WTC11 (cell line): Measurements from ENCODE around the gene MRPS15. TPM values are rescaled to one million over a fixed set of nuclear protein-coding genes. Genes with fewer than 3 reads are reported as not detected.

Experiments used
- ARID4B ChIP-seq: sonication (generic); formaldehyde crosslinking; IDR thresholded peaks from 2 replicates; pipeline ENCODE4 v1.8.0; 2023; ENCODE audit warnings: missing genetic modification reagents, mild to moderate bottlenecking, borderline replicate concordance
- ATF1 ChIP-seq: sonication (generic); formaldehyde crosslinking; IDR thresholded peaks from 2 replicates; pipeline ENCODE4 v1.8.1; 2023; ENCODE audit warnings: mild to moderate bottlenecking, moderate library complexity, missing genetic modification reagents
- E2F5 ChIP-seq: sonication (generic); formaldehyde crosslinking; IDR thresholded peaks from 2 replicates; pipeline ENCODE4 v1.8.1; 2022; ENCODE audit warnings: mild to moderate bottlenecking, moderate library complexity, missing genetic modification reagents
- FOXK1 ChIP-seq: sonication (generic); formaldehyde crosslinking; IDR thresholded peaks from 2 replicates; pipeline ENCODE4 v1.8.0; 2022; ENCODE audit warnings: mild to moderate bottlenecking, moderate library complexity, missing genetic modification reagents
- FOXP4 ChIP-seq: sonication (generic); formaldehyde crosslinking; IDR thresholded peaks from 2 replicates; pipeline ENCODE4 v1.8.0; 2022; ENCODE audit warnings: mild to moderate bottlenecking, missing genetic modification reagents
- KAT7 ChIP-seq: sonication (generic); formaldehyde crosslinking; IDR thresholded peaks from 2 replicates; pipeline ENCODE4 v1.8.1; 2023; ENCODE audit warnings: missing genetic modification reagents, mild to moderate bottlenecking, borderline replicate concordance
- PRRX2 ChIP-seq: fragments of 250-450 bp; sonication (Bioruptor Pico); IDR thresholded peaks from 2 replicates; pipeline ENCODE4 v1.8.0; 2021; ENCODE audit warnings: mild to moderate bottlenecking
- RORB ChIP-seq: fragments of 250-450 bp; sonication (Bioruptor Pico); IDR thresholded peaks from 2 replicates; pipeline ENCODE4 v1.9.0; 2021; ENCODE audit warnings: mild to moderate bottlenecking
- TCF7 ChIP-seq: sonication (generic); formaldehyde crosslinking; IDR thresholded peaks from 2 replicates; pipeline ENCODE4 v1.8.0; 2022; ENCODE audit warnings: mild to moderate bottlenecking, low read depth, missing genetic modification reagents, moderate library complexity
- USF2 ChIP-seq: sonication (generic); formaldehyde crosslinking; IDR thresholded peaks from 2 replicates; pipeline ENCODE4 v1.8.1; 2023; ENCODE audit warnings: mild to moderate bottlenecking, missing genetic modification reagents, moderate library complexity
- ZBTB21 ChIP-seq: sonication (generic); formaldehyde crosslinking; IDR thresholded peaks from 2 replicates; pipeline ENCODE4 v1.8.1; 2023; ENCODE audit warnings: mild to moderate bottlenecking, missing genetic modification reagents, borderline replicate concordance
- ZNF425 ChIP-seq: fragments of 250-450 bp; sonication (Bioruptor Pico); conservative IDR thresholded peaks from 2 replicates; pipeline ENCODE4 v1.9.0; 2021; ENCODE audit warnings: mild to moderate bottlenecking
- ZNF532 ChIP-seq: fragments of 250-450 bp; sonication (Bioruptor Pico); IDR thresholded peaks from 2 replicates; pipeline ENCODE4 v1.9.0; 2021; ENCODE audit warnings: mild to moderate bottlenecking, borderline replicate concordance
- total RNA-seq: library from RNA; stranded (reverse); gene quantifications from 3 replicates; pipeline ENCODE4 v1.2.3, GENCODE V29; 2021
- TF ChIP-seq, protein P1 (sequence below): sonication (generic); formaldehyde crosslinking; IDR thresholded peaks from 2 replicates; pipeline ENCODE4 v1.8.0; 2023; ENCODE audit warnings: mild to moderate bottlenecking, missing genetic modification reagents
- TF ChIP-seq, protein P2 (sequence below): sonication (generic); formaldehyde crosslinking; IDR thresholded peaks from 2 replicates; pipeline ENCODE4 v1.8.0; 2022; ENCODE audit warnings: missing genetic modification reagents

Gene MRPS15
- total RNA-seq, 1 experiment from 2014 or later = 113 TPM

GRCh38 chr1:36450270-36450918, 13.8 kb downstream of the MRPS15 start, which contains the start of gene OSCP1 (continued):
- TF ChIP-seq, protein P1, sequence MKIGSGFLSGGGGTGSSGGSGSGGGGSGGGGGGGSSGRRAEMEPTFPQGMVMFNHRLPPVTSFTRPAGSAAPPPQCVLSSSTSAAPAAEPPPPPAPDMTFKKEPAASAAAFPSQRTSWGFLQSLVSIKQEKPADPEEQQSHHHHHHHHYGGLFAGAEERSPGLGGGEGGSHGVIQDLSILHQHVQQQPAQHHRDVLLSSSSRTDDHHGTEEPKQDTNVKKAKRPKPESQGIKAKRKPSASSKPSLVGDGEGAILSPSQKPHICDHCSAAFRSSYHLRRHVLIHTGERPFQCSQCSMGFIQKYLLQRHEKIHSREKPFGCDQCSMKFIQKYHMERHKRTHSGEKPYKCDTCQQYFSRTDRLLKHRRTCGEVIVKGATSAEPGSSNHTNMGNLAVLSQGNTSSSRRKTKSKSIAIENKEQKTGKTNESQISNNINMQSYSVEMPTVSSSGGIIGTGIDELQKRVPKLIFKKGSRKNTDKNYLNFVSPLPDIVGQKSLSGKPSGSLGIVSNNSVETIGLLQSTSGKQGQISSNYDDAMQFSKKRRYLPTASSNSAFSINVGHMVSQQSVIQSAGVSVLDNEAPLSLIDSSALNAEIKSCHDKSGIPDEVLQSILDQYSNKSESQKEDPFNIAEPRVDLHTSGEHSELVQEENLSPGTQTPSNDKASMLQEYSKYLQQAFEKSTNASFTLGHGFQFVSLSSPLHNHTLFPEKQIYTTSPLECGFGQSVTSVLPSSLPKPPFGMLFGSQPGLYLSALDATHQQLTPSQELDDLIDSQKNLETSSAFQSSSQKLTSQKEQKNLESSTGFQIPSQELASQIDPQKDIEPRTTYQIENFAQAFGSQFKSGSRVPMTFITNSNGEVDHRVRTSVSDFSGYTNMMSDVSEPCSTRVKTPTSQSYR = peak; percentile 91
- TF ChIP-seq E2F5 (no peak), KAT7 (CRISPR knock-in tag) (0 out of 2 replicates have a peak, but pooled peaks have one; percentile 38), FOXK1 (CRISPR knock-in tag) (peak; percentile 75; the same call in 1 of the 2 replicates), FOXP4 (CRISPR knock-in tag) (peak; percentile 82; the same call in 1 of the 2 replicates), TCF7 (0 out of 2 replicates have a peak, but pooled peaks have one; percentile 74), PRRX2 (CRISPR knock-in tag) (no peak), ZBTB21 (CRISPR knock-in tag) (no peak; the same call in 1 of the 2 replicates), USF2 (CRISPR knock-in tag) (no peak), ARID4B (CRISPR knock-in tag) (0 out of 2 replicates have a peak, but pooled peaks have one; percentile 87), ATF1 (no peak), ZNF532 (CRISPR knock-in tag) (no peak), RORB (CRISPR knock-in tag) (no peak), ZNF425 (CRISPR knock-in tag) (no peak)
- TF ChIP-seq, protein P2, sequence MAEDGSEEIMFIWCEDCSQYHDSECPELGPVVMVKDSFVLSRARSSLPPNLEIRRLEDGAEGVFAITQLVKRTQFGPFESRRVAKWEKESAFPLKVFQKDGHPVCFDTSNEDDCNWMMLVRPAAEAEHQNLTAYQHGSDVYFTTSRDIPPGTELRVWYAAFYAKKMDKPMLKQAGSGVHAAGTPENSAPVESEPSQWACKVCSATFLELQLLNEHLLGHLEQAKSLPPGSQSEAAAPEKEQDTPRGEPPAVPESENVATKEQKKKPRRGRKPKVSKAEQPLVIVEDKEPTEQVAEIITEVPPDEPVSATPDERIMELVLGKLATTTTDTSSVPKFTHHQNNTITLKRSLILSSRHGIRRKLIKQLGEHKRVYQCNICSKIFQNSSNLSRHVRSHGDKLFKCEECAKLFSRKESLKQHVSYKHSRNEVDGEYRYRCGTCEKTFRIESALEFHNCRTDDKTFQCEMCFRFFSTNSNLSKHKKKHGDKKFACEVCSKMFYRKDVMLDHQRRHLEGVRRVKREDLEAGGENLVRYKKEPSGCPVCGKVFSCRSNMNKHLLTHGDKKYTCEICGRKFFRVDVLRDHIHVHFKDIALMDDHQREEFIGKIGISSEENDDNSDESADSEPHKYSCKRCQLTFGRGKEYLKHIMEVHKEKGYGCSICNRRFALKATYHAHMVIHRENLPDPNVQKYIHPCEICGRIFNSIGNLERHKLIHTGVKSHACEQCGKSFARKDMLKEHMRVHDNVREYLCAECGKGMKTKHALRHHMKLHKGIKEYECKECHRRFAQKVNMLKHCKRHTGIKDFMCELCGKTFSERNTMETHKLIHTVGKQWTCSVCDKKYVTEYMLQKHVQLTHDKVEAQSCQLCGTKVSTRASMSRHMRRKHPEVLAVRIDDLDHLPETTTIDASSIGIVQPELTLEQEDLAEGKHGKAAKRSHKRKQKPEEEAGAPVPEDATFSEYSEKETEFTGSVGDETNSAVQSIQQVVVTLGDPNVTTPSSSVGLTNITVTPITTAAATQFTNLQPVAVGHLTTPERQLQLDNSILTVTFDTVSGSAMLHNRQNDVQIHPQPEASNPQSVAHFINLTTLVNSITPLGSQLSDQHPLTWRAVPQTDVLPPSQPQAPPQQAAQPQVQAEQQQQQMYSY (CRISPR knock-in tag) = peak; percentile 43; the same call in 1 of the 2 replicates
